HepG2 (cell line): ENCODE results near the gene CALM1.

Source experiments
- CAMTA2 ChIP-seq: sonication (generic); formaldehyde crosslinking; IDR thresholded peaks from 2 replicates; pipeline ENCODE4 v1.4.0; 2020; ENCODE audit warnings: mild to moderate bottlenecking, missing genetic modification reagents, borderline replicate concordance
- EZH2 ChIP-seq: conservative IDR thresholded peaks from 2 replicates; pipeline ENCODE4 v1.6.1; 2012; ENCODE audit warnings: mild to moderate bottlenecking, low read depth, low read length, moderate library complexity
- JUNB ChIP-seq: sonication (generic); formaldehyde crosslinking; IDR thresholded peaks from 2 replicates; pipeline ENCODE4 v1.8.0; 2022; ENCODE audit warnings: missing genetic modification reagents, mild to moderate bottlenecking, borderline replicate concordance
- SATB2 ChIP-seq: sonication (generic); formaldehyde crosslinking; IDR thresholded peaks from 2 replicates; pipeline ENCODE4 v1.5.0; 2020; ENCODE audit warnings: missing genetic modification reagents
- ZNF674 ChIP-seq: sonication (generic); formaldehyde crosslinking; IDR thresholded peaks from 2 replicates; pipeline ENCODE4 v1.5.0; 2020; ENCODE audit warnings: low read depth, mild to moderate bottlenecking, missing genetic modification reagents
- TF ChIP-seq, protein P1 (sequence below): sonication (generic); formaldehyde crosslinking; IDR thresholded peaks from 2 replicates; pipeline ENCODE4 v1.5.0; 2020; ENCODE audit warnings: mild to moderate bottlenecking, missing genetic modification reagents, moderate library complexity

DNA sequence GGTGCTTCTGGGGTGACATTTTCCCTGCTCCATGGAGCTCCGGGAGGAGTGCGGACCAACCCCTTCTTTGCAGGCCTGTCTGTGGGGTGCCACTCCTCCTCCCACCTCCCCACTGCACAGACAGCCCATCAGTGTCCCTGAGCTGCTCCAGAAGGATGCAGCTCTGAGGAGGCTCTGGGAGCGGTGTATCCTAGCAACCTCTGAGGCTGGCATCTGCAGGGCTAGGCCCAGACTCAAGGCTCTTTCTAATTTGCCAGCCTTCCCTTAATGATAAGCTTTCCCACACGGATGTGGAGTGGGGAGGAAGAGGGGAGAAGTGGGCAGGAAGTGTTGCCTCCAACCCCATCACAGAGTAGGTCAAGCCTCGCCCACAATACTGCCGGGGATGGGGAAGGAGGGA lies 59.7 kb downstream of the CALM1 start:
- TF ChIP-seq JUNB (CRISPR knock-in tag) (no peak), CAMTA2 (CRISPR knock-in tag) (no peak), SATB2 (CRISPR knock-in tag) (no peak), ZNF674 (CRISPR knock-in tag) (no peak), EZH2 (no peak)
- TF ChIP-seq, protein P1, sequence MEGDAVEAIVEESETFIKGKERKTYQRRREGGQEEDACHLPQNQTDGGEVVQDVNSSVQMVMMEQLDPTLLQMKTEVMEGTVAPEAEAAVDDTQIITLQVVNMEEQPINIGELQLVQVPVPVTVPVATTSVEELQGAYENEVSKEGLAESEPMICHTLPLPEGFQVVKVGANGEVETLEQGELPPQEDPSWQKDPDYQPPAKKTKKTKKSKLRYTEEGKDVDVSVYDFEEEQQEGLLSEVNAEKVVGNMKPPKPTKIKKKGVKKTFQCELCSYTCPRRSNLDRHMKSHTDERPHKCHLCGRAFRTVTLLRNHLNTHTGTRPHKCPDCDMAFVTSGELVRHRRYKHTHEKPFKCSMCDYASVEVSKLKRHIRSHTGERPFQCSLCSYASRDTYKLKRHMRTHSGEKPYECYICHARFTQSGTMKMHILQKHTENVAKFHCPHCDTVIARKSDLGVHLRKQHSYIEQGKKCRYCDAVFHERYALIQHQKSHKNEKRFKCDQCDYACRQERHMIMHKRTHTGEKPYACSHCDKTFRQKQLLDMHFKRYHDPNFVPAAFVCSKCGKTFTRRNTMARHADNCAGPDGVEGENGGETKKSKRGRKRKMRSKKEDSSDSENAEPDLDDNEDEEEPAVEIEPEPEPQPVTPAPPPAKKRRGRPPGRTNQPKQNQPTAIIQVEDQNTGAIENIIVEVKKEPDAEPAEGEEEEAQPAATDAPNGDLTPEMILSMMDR (CRISPR knock-in tag): no peak
